ENCODE measurements around the gene PPP1R3G. TPM values are rescaled to one million over a fixed set of nuclear protein-coding genes. Genes with fewer than 3 reads are reported as not detected.

PPP1R3G gene
- total RNA-seq, 1 experiment from 2014 or later = 0.44 TPM

- Histone ChIP-seq H3K4me1 (ENCODE audit: control insufficient read depth, insufficient read depth, low read length) (no peaks in the 10 kb centered on the region), H3K27me3 (ENCODE audit: control insufficient read depth, insufficient read depth, low read length) (no peaks in the 10 kb centered on the region), H3K4me3 (ENCODE audit: low read depth in 2 of 2, low read length in 2 of 2) (no peak overlapping the region), H3K9me3 (ENCODE audit: control insufficient read depth, insufficient read depth, low read depth, low read length) (peaks cover under 1% of the 10 kb centered on the region; the same call in 1 of the 2 replicates), H3K36me3 (ENCODE audit: control insufficient read depth, insufficient read depth, low read length) (no peaks in the 10 kb centered on the region), H3K27ac (ENCODE audit: low read length) (no peak overlapping the region)
- intact Hi-C loops (cut with micrococcal nuclease; ENCODE audit: unreplicated experiment) = no loop called here
- ChIA-PET CTCF (no interaction called here), POLR2A (no interaction called here)
- in situ Hi-C loops (cut with HindIII; ENCODE audit: low pct_unique_long_range_greater_than_20kb, low sequenced_read_pairs) = no loop called here
- no TSS peak for BruUV-seq (replicated peaks)
- DNase-seq (ENCODE audit: low read depth, low spot score) (no peak), ATAC-seq (no peak)
- TF ChIP-seq TCF7L2 (IDR thresholded peaks at IDR 0.05; ENCODE audit: low read depth, low read length) (no peak), POLR2AphosphoS5 (IDR thresholded peaks at IDR 0.05; ENCODE audit: low read depth, low read length) (no peak), SIN3A (IDR thresholded peaks at IDR 0.05; ENCODE audit: borderline replicate concordance, insufficient read depth, low read depth, low read length) (no peak), CTCF (IDR thresholded peaks at IDR 0.05) (no peak), REST (IDR thresholded peaks at IDR 0.05; ENCODE audit: insufficient read depth in 1 of 2, low read depth in 2 of 2, low read length in 1 of 2) (no peak)
Measured at GRCh38 chr6:5045416-5045815, 39.7 kb upstream of the PPP1R3G start.

- H3K36me3 ChIP-seq (ENCODE audit: control insufficient read depth, insufficient read depth, low read length) = no peaks in the 10 kb centered on the region
- H3K4me3 ChIP-seq (ENCODE audit: low read depth in 2 of 2, low read length in 2 of 2) = no peak overlapping the region
- no peak for TF ChIP-seq CTCF (IDR thresholded peaks at IDR 0.05)
- no peak for TF ChIP-seq REST (IDR thresholded peaks at IDR 0.05; ENCODE audit: insufficient read depth in 1 of 2, low read depth in 2 of 2, low read length in 1 of 2)
- TF ChIP-seq POLR2AphosphoS5 (IDR thresholded peaks at IDR 0.05; ENCODE audit: low read depth, low read length) = no peak
- no peak for TF ChIP-seq TCF7L2 (IDR thresholded peaks at IDR 0.05; ENCODE audit: low read depth, low read length)
- no peak for TF ChIP-seq SIN3A (IDR thresholded peaks at IDR 0.05; ENCODE audit: borderline replicate concordance, insufficient read depth, low read depth, low read length)
- BruUV-seq (replicated peaks) = no TSS peak
- peaks cover 10% of the 10 kb centered on the region; the same call in 1 of the 2 replicates for H3K9me3 ChIP-seq (ENCODE audit: control insufficient read depth, insufficient read depth, low read depth, low read length)
- H3K27me3 ChIP-seq (ENCODE audit: control insufficient read depth, insufficient read depth, low read length) = no peaks in the 10 kb centered on the region; the same call in 1 of the 2 replicates
- DNase-seq (ENCODE audit: low read depth, low spot score) = no peak
- no peaks in the 10 kb centered on the region for H3K4me1 ChIP-seq (ENCODE audit: control insufficient read depth, insufficient read depth, low read length)
- in situ Hi-C loops (cut with HindIII; ENCODE audit: low pct_unique_long_range_greater_than_20kb, low sequenced_read_pairs) = no loop called here
- intact Hi-C loops (cut with micrococcal nuclease; ENCODE audit: unreplicated experiment) = no loop called here
- no peak overlapping the region for H3K27ac ChIP-seq (ENCODE audit: low read length)
- no peak for ATAC-seq
- POLR2A ChIA-PET = no interaction called here
- CTCF ChIA-PET = no interaction called here
Measured at GRCh38 chr6:5046430-5046829, 38.7 kb upstream of the PPP1R3G start.
